DOHH2 (cell line): Measurements from ENCODE around the gene ZNF747.

Source experiments
- H3F3A ChIP-seq: fragments of 200-600 bp; sonication (generic), shearing (Covaris generic); 2 replicates; pipeline ENCODE4 v1.6.0; 2016; ENCODE audit warnings: antibody characterized with exemption, mild to moderate bottlenecking; ENCODE audit not compliant: control insufficient read depth, insufficient read depth
- H3K27ac ChIP-seq: fragments of 200-600 bp; sonication (generic); 2 replicates; pipeline ENCODE4 v1.5.1; 2014; ENCODE audit warnings: low read depth, mild to moderate bottlenecking, low read length, moderate library complexity
- H3K27me3 ChIP-seq: fragments of 200-600 bp; sonication (generic); 2 replicates; pipeline ENCODE4 v1.6.1; 2014; ENCODE audit warnings: mild to moderate bottlenecking, low read length, mixed read lengths; ENCODE audit not compliant: control insufficient read depth
- H3K36me3 ChIP-seq: fragments of 200-600 bp; sonication (generic); 2 replicates; pipeline ENCODE4 v1.6.1; 2014; ENCODE audit warnings: mild to moderate bottlenecking, low read length, moderate library complexity, mixed read lengths; ENCODE audit not compliant: control insufficient read depth
- H3K4me1 ChIP-seq: fragments of 200-600 bp; sonication (generic); 2 replicates; pipeline ENCODE4 v1.6.1; 2014; ENCODE audit warnings: mild to moderate bottlenecking, low read length, mixed read lengths; ENCODE audit not compliant: control insufficient read depth
- H3K4me2 ChIP-seq: fragments of 200-600 bp; sonication (generic); 2 replicates; pipeline ENCODE4 v1.6.0; 2014; ENCODE audit warnings: mild to moderate bottlenecking, low read length, moderate library complexity
- H3K4me3 ChIP-seq: fragments of 200-600 bp; sonication (generic); 2 replicates; pipeline ENCODE4 v1.5.1; 2014; ENCODE audit warnings: mild to moderate bottlenecking, low read length, mixed read lengths
- H3K79me2 ChIP-seq: fragments of 200-600 bp; sonication (generic); 2 replicates; pipeline ENCODE4 v1.6.1; 2014; ENCODE audit warnings: mild to moderate bottlenecking, low read length, mixed read lengths; ENCODE audit not compliant: control insufficient read depth
- H3K9me2 ChIP-seq: fragments of 200-600 bp; sonication (generic); replicated peaks from 2 replicates; pipeline ENCODE4 v1.6.1; 2014; ENCODE audit warnings: mild to moderate bottlenecking, low read length, mixed read lengths; ENCODE audit not compliant: control insufficient read depth
- H3K9me3 ChIP-seq: fragments of 200-600 bp; sonication (generic); 2 replicates; pipeline ENCODE4 v1.6.1; 2014; ENCODE audit warnings: antibody characterized with exemption, low read length, mixed read lengths; ENCODE audit not compliant: control insufficient read depth, insufficient read depth
- H4K20me1 ChIP-seq: fragments of 200-600 bp; sonication (generic); 2 replicates; pipeline ENCODE4 v1.6.0; 2014; ENCODE audit warnings: low read depth, mild to moderate bottlenecking, antibody characterized with exemption, low read length, moderate library complexity; ENCODE audit not compliant: control insufficient read depth, insufficient read depth
- EZH2phosphoT487 ChIP-seq: fragments of 200-600 bp; sonication (generic); IDR thresholded peaks from 2 replicates; pipeline ENCODE4 v1.6.1; 2017; ENCODE audit warnings: borderline replicate concordance, mild to moderate bottlenecking, antibody characterized with exemption, low read length, moderate library complexity, mixed read lengths
- TF ChIP-seq, protein P1 (sequence below): fragments of 200-600 bp; sonication (generic); IDR thresholded peaks from one replicate; pipeline ENCODE4 v1.5.1; 2014; ENCODE audit warnings: antibody characterized with exemption, mild to moderate bottlenecking, low read depth, low read length; ENCODE audit not compliant: poor library complexity, severe bottlenecking

Gene ZNF747

DNA sequence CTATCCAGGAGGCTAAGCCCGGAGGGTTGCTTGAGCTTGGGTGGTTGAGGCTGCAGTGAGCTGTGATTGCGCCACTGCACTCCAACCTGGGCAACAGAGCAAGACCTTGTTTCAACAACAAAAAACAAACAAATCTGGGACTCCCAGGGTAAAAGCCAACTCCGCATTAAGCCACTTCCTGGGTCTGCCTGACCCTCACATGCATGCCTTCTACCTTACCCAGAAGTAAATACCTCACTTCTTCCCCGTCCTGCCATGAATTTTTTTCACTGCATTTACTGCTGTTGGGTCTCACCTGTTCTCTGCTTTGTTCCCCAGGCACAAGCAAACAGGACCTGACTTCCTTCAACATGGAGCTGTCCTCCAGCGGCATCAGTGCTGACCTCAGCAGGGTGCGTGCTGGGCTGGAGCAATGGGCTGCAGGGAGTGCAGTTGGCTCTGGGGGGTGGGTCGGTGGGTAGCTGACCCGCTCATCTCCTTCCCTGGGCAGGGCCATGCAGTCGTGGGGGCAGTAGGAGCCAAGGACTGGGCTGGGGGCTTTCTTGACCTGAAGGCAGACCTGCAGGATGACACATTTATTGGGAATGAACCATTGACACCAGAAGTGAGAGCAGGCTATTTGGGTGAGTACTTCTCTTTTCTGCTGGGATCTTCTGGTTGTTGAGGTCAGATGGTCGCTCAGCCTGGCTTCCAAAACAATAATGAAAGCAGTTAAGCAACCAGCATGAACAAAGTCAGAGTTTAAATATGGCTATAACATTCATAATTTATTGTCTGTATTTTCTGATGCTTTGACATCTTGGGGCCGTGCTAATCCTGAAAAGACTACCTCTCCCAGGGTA, 45.7 kb downstream of the ZNF747 start:
- H3K27ac ChIP-seq = no peak overlapping the region
- H3K9me2 ChIP-seq = no peaks in the 10 kb centered on the region
- TF ChIP-seq, protein P1, sequence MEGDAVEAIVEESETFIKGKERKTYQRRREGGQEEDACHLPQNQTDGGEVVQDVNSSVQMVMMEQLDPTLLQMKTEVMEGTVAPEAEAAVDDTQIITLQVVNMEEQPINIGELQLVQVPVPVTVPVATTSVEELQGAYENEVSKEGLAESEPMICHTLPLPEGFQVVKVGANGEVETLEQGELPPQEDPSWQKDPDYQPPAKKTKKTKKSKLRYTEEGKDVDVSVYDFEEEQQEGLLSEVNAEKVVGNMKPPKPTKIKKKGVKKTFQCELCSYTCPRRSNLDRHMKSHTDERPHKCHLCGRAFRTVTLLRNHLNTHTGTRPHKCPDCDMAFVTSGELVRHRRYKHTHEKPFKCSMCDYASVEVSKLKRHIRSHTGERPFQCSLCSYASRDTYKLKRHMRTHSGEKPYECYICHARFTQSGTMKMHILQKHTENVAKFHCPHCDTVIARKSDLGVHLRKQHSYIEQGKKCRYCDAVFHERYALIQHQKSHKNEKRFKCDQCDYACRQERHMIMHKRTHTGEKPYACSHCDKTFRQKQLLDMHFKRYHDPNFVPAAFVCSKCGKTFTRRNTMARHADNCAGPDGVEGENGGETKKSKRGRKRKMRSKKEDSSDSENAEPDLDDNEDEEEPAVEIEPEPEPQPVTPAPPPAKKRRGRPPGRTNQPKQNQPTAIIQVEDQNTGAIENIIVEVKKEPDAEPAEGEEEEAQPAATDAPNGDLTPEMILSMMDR = no peak
- TF ChIP-seq EZH2phosphoT487 = no peak
- H3K4me3 ChIP-seq = no peak overlapping the region
- no peaks in the 10 kb centered on the region for H4K20me1 ChIP-seq
- peaks cover 86% of the 10 kb centered on the region for H3K36me3 ChIP-seq
- no peaks in the 10 kb centered on the region for H3K9me3 ChIP-seq
- peaks cover 5% of the 10 kb centered on the region; the same call in 1 of the 2 replicates for H3F3A ChIP-seq
- peaks cover 4% of the 10 kb centered on the region for H3K79me2 ChIP-seq
- H3K4me2 ChIP-seq = no peak overlapping the region
- peaks cover 3% of the 10 kb centered on the region for H3K4me1 ChIP-seq
- H3K27me3 ChIP-seq = no peaks in the 10 kb centered on the region

DNA sequence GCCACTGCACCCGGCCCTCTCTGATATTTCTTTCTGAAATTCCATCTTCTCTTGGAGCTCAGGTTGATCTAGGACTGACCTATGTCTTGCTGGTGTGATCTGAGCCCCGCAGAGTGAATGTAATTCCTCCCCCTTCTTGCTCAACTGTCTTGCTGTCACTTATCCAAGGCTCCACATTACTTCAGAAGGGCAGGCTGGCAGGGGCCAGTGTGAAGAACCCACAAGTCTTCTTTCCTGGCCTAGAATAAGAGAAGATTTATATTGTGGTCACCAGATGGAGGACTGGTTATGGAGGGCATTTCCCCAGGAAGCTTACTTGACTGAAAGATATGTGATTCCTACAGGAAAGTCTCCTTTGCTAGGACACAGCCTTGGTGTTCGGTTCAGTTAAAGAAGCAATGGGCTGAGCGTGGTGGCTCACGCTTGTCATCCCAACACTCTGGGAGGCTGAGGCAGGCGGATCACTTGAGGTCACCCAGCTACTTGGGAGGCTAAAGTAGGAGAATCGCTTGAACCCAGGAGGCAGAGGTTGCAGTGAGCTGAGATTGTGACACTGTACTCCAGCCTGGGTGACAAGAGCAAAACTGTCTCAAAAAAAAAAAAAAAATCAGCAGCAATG, 48.7 kb downstream of the ZNF747 start:
- Histone ChIP-seq H3K36me3 (peaks cover 96% of the 10 kb centered on the region), H3K9me2 (no peaks in the 10 kb centered on the region), H3K4me1 (peaks cover 17% of the 10 kb centered on the region), H4K20me1 (no peaks in the 10 kb centered on the region), H3K9me3 (no peaks in the 10 kb centered on the region), H3K79me2 (peaks cover 18% of the 10 kb centered on the region), H3K27me3 (no peaks in the 10 kb centered on the region), H3K27ac (no peak overlapping the region), H3K4me3 (no peak overlapping the region), H3K4me2 (no peak overlapping the region), H3F3A (peaks cover 5% of the 10 kb centered on the region; the same call in 1 of the 2 replicates)
- TF ChIP-seq EZH2phosphoT487 = no peak

DNA sequence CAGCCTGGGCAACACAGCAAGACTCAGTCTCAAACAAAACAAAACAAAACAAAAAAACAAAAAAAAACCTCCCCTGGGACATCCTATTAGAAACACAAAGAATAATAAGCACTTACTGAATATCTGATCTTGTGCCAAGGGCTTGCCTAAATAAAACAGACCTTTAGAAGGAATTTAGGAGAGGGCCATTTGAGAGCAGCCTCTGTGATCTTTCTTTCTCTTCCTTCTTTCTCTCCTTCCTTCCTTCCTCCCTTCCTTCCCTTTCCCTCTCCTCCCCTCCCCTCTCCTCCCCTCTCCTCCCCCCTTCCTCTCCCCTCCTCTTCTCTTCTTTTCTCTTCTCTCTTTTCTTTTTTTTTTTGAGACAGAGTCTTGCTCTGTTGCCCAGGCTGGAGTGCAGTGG, 49.8 kb downstream of the ZNF747 start:
- no peak overlapping the region for H3K4me2 ChIP-seq
- no peaks in the 10 kb centered on the region for H3K9me3 ChIP-seq
- H3K4me3 ChIP-seq = no peak overlapping the region
- peaks cover 17% of the 10 kb centered on the region for H3K4me1 ChIP-seq
- H3K36me3 ChIP-seq = peaks cover 97% of the 10 kb centered on the region
- TF ChIP-seq, protein P1 = no peak
- no peak for TF ChIP-seq EZH2phosphoT487
- H3K9me2 ChIP-seq = no peaks in the 10 kb centered on the region
- no peak overlapping the region for H3K27ac ChIP-seq
- no peaks in the 10 kb centered on the region for H4K20me1 ChIP-seq
- H3F3A ChIP-seq = no peaks in the 10 kb centered on the region
- peaks cover 24% of the 10 kb centered on the region for H3K79me2 ChIP-seq
- no peaks in the 10 kb centered on the region for H3K27me3 ChIP-seq

DNA sequence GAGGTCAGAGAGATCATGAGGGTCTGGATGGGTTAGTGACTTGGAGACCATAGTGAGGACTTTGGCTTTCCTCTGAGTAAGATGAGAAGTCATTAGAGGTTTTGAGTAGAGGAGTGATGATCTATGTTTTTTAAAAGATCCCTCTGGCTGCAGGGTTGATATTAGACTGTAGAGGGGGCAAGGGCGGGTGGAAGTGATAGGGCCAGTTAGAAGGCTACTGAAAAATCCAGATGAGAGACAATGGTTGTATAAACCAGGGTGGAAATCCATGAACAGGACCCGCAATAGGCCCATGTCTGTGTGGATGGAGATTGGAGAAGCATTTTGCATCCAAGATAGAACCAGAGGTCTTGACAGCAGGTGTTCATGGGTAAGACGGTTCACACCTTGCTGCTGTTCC, 52.3 kb downstream of the ZNF747 start:
- TF ChIP-seq, protein P1 = peak; percentile 35
- TF ChIP-seq EZH2phosphoT487 = no peak
- H3K9me2 ChIP-seq = no peaks in the 10 kb centered on the region
- no peak overlapping the region for H3K27ac ChIP-seq
- H3K4me1 ChIP-seq = peaks cover 28% of the 10 kb centered on the region
- H3K36me3 ChIP-seq = peaks cover 93% of the 10 kb centered on the region
- H3K4me3 ChIP-seq = no peak overlapping the region
- H3K9me3 ChIP-seq = no peaks in the 10 kb centered on the region
- H3K79me2 ChIP-seq = peaks cover 36% of the 10 kb centered on the region
- H4K20me1 ChIP-seq = no peaks in the 10 kb centered on the region
- H3K4me2 ChIP-seq = no peak overlapping the region
- no peaks in the 10 kb centered on the region for H3K27me3 ChIP-seq
- H3F3A ChIP-seq = no peaks in the 10 kb centered on the region
